Heart left ventricle (tissue), 13 donors: ENCODE results near the gene C2orf78.

Experiments
- POLR2A ChIP-seq, 2 donors: fragments of 450-650 bp; IDR thresholded peaks; one replicate each; pipeline ENCODE4 v1.6.1; 2017; ENCODE audit warnings: antibody characterized with exemption in 2 of 2, mild to moderate bottlenecking in 2 of 2, moderate library complexity in 2 of 2
- TF ChIP-seq, protein P1 (sequence below), 12 donors: fragments of 200-600 bp; sonication (generic) in 4 of 12; IDR thresholded peaks; one replicate each; pipeline versions ENCODE4 v1.5.0 to v1.8.0; 2018 to 2022; ENCODE audit warnings: antibody characterized with exemption in 12 of 12, mild to moderate bottlenecking in 5 of 12
- donor health status: ischemic (EF 13 %, LVEDD 7.1; RV severe dilation, severe dysfunction).
- donor health status: DM: no; HTN: yes; CAD: no.
- donor health status: DM: no; HTN: no; CAD: no.
- donor health status: ischemic (EF 25% LVEDD 6.9; RV normal size, moderate dysfunction).
- donor health status: ischemic (EF 25% LVEDD 5.7; RV mildly dilated, moderate dysfunction).
- donor health status: ischemic (EF 35%, LVEDD 5.7; RV mildly dilated, moderate dysfunction).
- donor health status: nonischemic (EF 11% LVEDD 7.7; RV severe dilation, severe dysfunction).
- donor health status: DM: yes; HTN: yes; CAD: no.
- donor health status: PGD.
- donor health status: ischemic (EF 29% LVEDD 5.4; RV normal size, mild dysfunction).
- donor health status: nonischemic (EF 23%, LVEDD 6.1; RV moderate dilation, normal function).

DNA sequence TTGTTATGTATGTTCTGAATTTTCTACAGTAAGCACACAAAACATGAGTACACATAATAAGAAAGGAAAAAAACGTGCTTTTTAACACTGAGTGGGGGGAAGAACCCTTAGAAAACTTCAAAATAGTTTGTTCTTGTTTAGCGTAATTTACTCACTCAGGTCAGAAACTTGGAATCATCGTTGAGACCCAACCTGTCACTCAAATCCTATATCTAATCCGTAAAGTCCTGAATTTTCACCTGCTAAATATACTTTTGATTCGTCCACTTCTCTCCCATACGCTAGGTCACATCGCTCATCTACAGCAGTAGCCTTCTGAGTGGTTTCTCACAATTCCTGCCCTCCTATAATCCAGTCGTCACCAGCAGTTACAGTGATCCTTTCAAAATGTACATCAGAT is 47.6 kb upstream of the C2orf78 start:
- TF ChIP-seq, protein P1, sequence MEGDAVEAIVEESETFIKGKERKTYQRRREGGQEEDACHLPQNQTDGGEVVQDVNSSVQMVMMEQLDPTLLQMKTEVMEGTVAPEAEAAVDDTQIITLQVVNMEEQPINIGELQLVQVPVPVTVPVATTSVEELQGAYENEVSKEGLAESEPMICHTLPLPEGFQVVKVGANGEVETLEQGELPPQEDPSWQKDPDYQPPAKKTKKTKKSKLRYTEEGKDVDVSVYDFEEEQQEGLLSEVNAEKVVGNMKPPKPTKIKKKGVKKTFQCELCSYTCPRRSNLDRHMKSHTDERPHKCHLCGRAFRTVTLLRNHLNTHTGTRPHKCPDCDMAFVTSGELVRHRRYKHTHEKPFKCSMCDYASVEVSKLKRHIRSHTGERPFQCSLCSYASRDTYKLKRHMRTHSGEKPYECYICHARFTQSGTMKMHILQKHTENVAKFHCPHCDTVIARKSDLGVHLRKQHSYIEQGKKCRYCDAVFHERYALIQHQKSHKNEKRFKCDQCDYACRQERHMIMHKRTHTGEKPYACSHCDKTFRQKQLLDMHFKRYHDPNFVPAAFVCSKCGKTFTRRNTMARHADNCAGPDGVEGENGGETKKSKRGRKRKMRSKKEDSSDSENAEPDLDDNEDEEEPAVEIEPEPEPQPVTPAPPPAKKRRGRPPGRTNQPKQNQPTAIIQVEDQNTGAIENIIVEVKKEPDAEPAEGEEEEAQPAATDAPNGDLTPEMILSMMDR (IDR thresholded peaks at IDR 0.05) = no peak
- no peak for TF ChIP-seq POLR2A (IDR thresholded peaks at IDR 0.05)
